Subcutaneous abdominal adipose tissue (tissue), 5 donors: ENCODE measurements around the gene CPEB3.

ENCODE experiments used
- H3K27ac ChIP-seq: one replicate; pipeline ENCODE4 v1.7.0; 2013; ENCODE audit warnings: low read depth, mild to moderate bottlenecking, inconsistent platforms, low read length, moderate library complexity
- H3K27me3 ChIP-seq, 5 donors: one replicate each; pipeline ENCODE4 v1.7.0; 2013; ENCODE audit warnings: low read length in 5 of 5, inconsistent platforms in 1 of 5; ENCODE audit not compliant: control insufficient read depth in 5 of 5, insufficient read depth in 4 of 5
- H3K36me3 ChIP-seq, 5 donors: one replicate each; pipeline ENCODE4 v1.7.0; 2013; ENCODE audit warnings: low read length in 5 of 5; ENCODE audit not compliant: control insufficient read depth in 5 of 5, insufficient read depth in 5 of 5
- H3K4me1 ChIP-seq, 5 donors: one replicate each; pipeline ENCODE4 v1.7.0; 2013; ENCODE audit warnings: low read length in 5 of 5, mild to moderate bottlenecking in 3 of 5, moderate library complexity in 1 of 5; ENCODE audit not compliant: control insufficient read depth in 5 of 5, insufficient read depth in 5 of 5
- H3K4me3 ChIP-seq, 5 donors: one replicate each; pipeline ENCODE4 v1.7.0; 2013; ENCODE audit warnings: low read length in 5 of 5, low read depth in 1 of 5
- H3K9ac ChIP-seq, 5 donors: one replicate each; pipeline ENCODE4 v1.7.0; 2013; ENCODE audit warnings: low read length in 5 of 5, mild to moderate bottlenecking in 4 of 5, moderate library complexity in 3 of 5
- H3K9me3 ChIP-seq, 5 donors: one replicate each; pipeline ENCODE4 v1.7.0; 2013; ENCODE audit warnings: low read length in 5 of 5; ENCODE audit not compliant: control insufficient read depth in 5 of 5
- donor health status: healthy.
- donor health status: healthy.
- donor health status: healthy.
- donor health status: healthy.
- donor health status: healthy.

CPEB3 gene

DNA sequence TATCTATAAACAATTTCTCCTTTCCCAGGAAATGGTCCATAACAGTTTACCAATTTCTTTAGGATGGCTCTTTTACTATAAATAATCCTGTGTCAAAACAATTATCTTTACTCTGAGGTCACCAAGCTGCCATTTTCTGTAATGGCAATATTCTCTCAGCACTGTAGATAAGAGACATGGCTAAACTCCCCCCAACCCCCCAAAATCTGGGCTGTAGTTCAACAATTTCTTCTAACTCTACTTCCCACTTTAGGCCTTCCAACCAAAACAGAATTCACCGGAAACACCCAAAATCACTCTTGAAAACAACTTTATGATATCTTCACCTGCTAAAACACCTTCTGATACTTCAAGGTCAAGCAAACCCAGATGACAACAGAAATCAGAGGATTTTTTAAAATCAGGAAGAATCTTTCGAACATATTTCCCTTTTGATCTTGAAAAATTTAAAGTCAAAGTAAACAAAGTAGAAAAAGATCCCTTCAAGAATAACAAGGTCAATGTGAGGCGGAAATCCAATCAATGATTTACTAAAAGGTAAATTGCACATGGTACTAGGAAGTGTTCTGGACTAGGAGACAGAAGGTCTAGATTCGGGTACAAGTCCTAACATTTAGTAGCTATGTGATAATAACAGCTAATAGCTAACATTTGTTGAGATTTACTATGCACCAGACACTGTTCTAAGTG is 176.8 kb downstream of the CPEB3 start:
- Histone ChIP-seq H3K9ac (no peak overlapping the region), H3K4me3 (no peak overlapping the region), H3K9me3 (no peaks in the 10 kb centered on the region), H3K36me3 (peaks cover 0 to 9% (median 3%) of the 10 kb centered on the region in 5 donors), H3K27me3 (no peaks in the 10 kb centered on the region), H3K4me1 (peaks cover 0 to 5% (median 0%) of the 10 kb centered on the region in 5 donors), H3K27ac (no peak overlapping the region)

DNA sequence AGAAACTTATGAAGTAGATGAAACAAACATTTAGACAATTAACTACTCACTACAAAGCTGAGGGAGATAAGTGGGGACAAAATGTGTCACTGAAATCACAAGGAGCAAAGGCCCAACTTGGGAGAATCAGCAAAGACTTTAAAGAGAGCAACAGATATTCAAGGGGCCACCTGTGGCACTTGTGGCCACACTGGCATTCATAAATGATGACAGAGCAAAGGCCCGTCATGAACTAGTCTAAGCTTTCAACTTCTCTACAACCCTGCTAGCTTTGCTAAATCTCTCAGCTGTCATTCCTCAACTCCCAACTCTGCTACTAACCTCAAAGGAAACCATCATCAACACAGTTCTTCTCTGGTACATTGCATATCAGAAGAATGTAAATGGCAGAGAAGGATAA is 178.4 kb downstream of the CPEB3 start:
- Histone ChIP-seq H3K4me1 (peaks cover 0 to 4% (median 0%) of the 10 kb centered on the region in 5 donors), H3K4me3 (no peak overlapping the region), H3K36me3 (peaks cover 0 to 9% (median 3%) of the 10 kb centered on the region in 5 donors)

DNA sequence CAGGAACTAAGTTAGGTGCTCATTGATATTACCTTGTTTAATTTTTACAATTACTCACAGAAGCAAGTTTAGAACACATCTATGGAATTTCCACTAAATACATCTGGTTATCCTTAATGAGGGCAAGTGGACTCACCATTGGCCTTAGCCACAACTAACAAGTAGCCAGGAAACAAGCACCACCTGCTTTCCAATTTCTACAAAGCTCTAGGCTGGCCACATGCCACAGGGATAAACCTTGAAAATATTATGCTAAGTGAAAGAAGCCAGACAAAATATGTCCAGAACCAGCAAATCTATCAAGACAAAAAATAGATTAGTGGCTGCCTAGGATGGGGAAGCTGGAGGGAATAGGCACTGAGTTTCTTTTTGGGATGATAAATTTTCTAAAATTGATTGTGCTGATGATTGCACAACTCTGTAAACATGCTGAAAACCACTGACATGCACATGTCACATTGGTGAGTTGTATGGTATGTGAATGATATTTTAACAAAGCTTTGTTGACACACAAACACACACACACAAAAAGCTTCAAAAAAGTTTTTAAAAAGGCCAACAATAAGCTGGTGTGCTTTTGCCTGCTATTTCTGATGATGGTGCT is 179.4 kb downstream of the CPEB3 start:
- Histone ChIP-seq H3K4me3 (no peak overlapping the region), H3K27ac (no peak overlapping the region), H3K9ac (no peak overlapping the region), H3K4me1 (peaks cover 0 to 6% (median 0%) of the 10 kb centered on the region in 5 donors), H3K27me3 (no peaks in the 10 kb centered on the region), H3K36me3 (peaks cover 0 to 9% (median 3%) of the 10 kb centered on the region in 5 donors), H3K9me3 (no peaks in the 10 kb centered on the region)

More for the DNA sequence above, 178.4 kb downstream of the CPEB3 start:
- Histone ChIP-seq H3K9me3 (no peaks in the 10 kb centered on the region), H3K27ac (no peak overlapping the region), H3K9ac (no peak overlapping the region), H3K27me3 (no peaks in the 10 kb centered on the region)

DNA sequence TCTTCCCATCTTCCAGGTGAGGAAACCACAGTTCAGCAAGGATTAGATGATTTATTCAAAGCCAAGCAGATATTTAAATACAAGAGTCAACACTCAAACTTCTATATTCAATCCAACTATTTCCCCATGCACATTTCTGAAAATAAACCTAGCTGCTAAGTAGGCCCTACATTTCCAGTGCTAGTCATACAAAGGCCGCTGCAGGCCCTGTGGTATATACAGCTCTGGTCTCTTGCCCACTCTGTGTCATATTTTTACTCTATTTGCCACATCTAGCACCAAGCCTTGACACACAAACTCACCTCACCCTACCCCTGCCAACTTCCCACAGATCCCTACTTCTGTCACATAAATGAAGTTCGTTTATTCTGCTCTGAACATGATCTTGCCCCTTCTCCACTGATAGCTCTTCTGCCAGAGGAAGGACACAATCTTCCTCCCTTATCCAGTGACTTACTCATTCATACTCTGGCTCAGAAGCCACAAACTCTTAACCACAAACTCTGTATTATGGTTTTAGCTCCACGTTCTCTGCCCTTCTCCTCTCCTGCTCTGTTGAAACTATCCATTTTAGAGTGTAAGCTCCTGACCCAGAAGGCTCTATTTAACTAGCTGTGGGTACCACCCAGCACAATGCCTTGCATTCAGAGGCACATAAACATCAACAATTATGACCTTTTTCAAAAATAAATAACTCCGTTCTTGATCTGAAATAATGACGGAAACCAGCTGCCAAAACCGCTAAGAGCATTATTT is 180.7 kb downstream of the CPEB3 start:
- peaks cover 0 to 6% (median 0%) of the 10 kb centered on the region in 5 donors for H3K4me1 ChIP-seq
- no peaks in the 10 kb centered on the region for H3K27me3 ChIP-seq
- no peak overlapping the region for H3K27ac ChIP-seq
- no peak overlapping the region for H3K9ac ChIP-seq
- H3K4me3 ChIP-seq: no peak overlapping the region
- H3K9me3 ChIP-seq: no peaks in the 10 kb centered on the region
- H3K36me3 ChIP-seq: peaks cover 0 to 9% (median 3%) of the 10 kb centered on the region in 5 donors

DNA sequence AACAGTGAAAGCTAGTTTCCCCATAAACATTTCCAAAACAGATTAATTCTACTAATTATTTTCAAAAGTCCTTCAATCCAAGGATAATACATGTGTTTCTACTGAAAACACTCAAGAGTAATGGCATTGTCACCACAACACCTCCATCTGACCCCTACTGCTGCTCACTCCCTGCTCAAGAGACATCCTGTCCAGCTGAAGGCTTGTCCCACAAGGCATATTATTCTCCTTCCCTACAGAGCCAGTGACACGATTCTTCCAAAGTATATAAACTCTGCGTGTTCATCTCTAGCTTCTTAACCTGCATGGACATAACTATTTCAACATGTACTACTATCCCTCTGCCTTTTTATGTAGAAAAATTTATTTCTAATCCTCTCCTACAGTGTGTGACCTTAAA is 182.1 kb downstream of the CPEB3 start:
- Histone ChIP-seq H3K4me1 (peaks cover 0 to 6% (median 0%) of the 10 kb centered on the region in 5 donors), H3K9ac (no peak overlapping the region), H3K4me3 (no peak overlapping the region), H3K27me3 (no peaks in the 10 kb centered on the region), H3K27ac (no peak overlapping the region), H3K9me3 (no peaks in the 10 kb centered on the region), H3K36me3 (peaks cover 0 to 9% (median 3%) of the 10 kb centered on the region in 5 donors)

DNA sequence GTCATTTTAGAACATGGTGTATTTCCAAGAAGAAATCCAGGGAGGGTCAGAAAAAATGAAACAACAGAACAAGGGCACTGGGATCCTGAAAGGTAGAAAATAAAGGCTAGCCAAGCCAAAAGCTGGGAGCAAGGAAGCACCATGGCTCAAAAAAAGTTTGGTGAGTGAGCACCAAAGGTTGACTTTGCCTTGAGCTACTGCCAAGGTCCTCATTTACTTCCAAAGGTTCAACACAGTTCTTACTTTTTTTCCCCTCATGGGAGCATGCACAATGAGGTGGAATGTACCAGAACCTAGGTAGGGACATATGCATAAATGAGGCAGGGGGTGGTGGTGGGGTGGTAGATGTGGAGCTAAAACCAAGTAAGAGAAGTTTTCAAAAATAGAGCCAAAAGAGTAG is 182.8 kb downstream of the CPEB3 start:
- Histone ChIP-seq H3K4me1 (peaks cover 0 to 6% (median 0%) of the 10 kb centered on the region in 5 donors), H3K36me3 (peaks cover 0 to 9% (median 3%) of the 10 kb centered on the region in 5 donors), H3K4me3 (no peak overlapping the region), H3K27me3 (no peaks in the 10 kb centered on the region), H3K9ac (no peak overlapping the region), H3K27ac (no peak overlapping the region), H3K9me3 (no peaks in the 10 kb centered on the region)

DNA sequence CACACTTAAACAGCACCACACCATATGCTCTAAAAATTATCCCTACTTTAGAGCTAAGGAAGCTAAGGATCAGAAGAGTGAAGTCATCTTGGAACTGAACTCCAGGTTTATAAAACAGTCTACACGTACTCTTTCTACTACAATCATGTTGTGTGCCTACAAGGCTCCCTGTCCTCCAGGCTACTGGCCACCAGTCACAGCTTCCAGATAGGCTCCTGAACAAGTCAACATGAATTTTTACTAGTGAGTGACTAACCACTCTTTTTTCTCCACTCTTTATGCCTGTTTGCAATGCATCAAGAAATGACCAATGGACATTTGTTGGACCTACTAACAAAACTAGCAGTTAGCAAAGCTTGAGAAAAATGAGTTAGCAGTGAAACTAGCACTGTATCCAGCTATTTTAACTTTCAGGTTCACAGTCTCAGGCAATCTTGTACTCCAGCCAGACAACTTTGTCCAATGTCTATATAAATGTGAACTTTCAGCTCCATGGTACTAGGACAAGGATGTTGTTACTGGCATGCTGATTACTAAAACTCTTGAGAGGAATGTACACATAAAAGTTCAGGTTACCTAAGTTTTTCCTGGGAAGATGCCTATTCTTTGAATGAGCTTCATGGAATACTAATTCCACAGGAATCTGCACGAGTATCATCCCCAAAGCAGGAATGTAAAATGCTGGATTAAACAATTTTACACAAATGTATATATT is 187.3 kb downstream of the CPEB3 start:
- Histone ChIP-seq H3K27me3 (no peaks in the 10 kb centered on the region), H3K27ac (no peak overlapping the region), H3K9ac (no peak overlapping the region), H3K9me3 (no peaks in the 10 kb centered on the region), H3K4me1 (peaks cover 0 to 19% (median 7%) of the 10 kb centered on the region in 5 donors), H3K36me3 (no peaks in the 10 kb centered on the region), H3K4me3 (no peak overlapping the region)

DNA sequence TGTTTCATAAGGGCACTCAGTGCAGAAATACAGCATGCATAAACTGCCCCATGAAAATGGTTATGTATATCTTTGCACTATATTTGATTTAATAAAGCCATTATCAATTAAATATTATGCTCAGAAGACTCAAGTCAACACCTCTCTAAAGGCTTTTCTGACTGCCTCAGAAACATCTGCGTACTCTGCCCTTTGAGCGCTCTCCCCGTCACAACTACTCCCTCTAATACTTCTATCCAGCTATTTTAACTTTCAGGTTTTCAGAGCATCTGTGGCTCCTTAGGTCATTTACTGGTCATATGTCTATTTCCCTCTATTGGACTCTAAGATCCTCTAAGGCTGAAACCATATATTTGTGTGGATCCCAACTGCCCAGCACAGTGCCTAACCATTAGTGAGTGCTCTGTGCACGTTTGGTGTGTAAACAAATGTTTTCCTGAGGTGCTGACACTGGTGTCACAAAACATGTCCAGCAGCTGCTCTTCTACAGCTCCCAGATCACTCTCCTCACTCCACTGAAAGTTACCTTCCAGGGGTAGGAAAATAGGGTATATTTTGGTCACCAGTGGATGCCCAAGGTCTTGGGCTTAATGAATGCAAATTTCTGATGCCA is 188.2 kb downstream of the CPEB3 start:
- Histone ChIP-seq H3K4me1 (peaks cover 0 to 17% (median 7%) of the 10 kb centered on the region in 5 donors), H3K27me3 (no peaks in the 10 kb centered on the region), H3K4me3 (no peak overlapping the region), H3K9me3 (no peaks in the 10 kb centered on the region), H3K27ac (no peak overlapping the region), H3K9ac (no peak overlapping the region), H3K36me3 (no peaks in the 10 kb centered on the region)

DNA sequence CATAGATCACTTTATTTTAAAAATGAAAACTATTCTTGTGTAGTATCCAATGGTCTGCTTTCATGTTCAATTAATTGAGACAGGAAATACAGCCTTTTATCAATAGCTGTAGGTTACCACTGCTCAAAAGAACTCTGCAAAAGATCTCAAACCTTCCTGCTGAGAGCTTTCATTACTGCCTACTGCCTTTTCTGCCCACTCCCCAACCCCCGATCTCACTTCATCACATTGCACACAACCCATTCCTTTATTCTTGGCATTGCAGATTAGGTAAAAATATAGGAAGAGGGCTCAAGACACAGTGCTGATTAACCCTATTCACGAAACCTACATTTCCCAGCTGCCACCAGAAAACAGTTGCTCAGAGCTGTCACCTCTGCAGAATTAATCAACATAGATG is 195.9 kb downstream of the CPEB3 start:
- no peak overlapping the region for H3K27ac ChIP-seq
- no peak overlapping the region for H3K4me3 ChIP-seq
- H3K9me3 ChIP-seq: no peaks in the 10 kb centered on the region
- no peaks in the 10 kb centered on the region for H3K27me3 ChIP-seq
- no peaks in the 10 kb centered on the region for H3K4me1 ChIP-seq
- no peaks in the 10 kb centered on the region for H3K36me3 ChIP-seq
- no peak overlapping the region for H3K9ac ChIP-seq
